GM12878 (cell line): ENCODE results near the gene ZGLP1. TPM values are rescaled to one million over a fixed set of nuclear protein-coding genes. Genes with fewer than 3 reads are reported as not detected.
A peak's percentile ranks its signal among the peaks of the same experiment; 100 is the strongest.

Experiments used
- ATF7 ChIP-seq: fragments of 450-650 bp; IDR thresholded peaks from 2 replicates; pipeline ENCODE4 v1.6.1; 2016; ENCODE audit warnings: low read depth, mild to moderate bottlenecking
- CHD1 ChIP-seq: IDR thresholded peaks from 2 replicates; pipeline ENCODE4 v1.6.1; 2012; ENCODE audit warnings: low read depth, low read length, improper control_type of control experiment
- CUX1 ChIP-seq: IDR thresholded peaks from 2 replicates; pipeline ENCODE4 v1.6.1; 2012; ENCODE audit warnings: improper control_type of control experiment, low read depth, low read length; ENCODE audit not compliant: insufficient replicate concordance
- MXI1 ChIP-seq: fragments of 150-350 bp; IDR thresholded peaks from 2 replicates; pipeline ENCODE4 v1.6.1; 2011; ENCODE audit warnings: low read depth, mild to moderate bottlenecking, inconsistent platforms, low read length, improper control_type of control experiment
- NR2C1 ChIP-seq: fragments of 450-650 bp; IDR thresholded peaks from 2 replicates; pipeline ENCODE4 v1.6.1; 2017; ENCODE audit warnings: antibody characterized with exemption, mild to moderate bottlenecking, moderate library complexity
- PRDM15 ChIP-seq: fragments of 450-650 bp; formaldehyde crosslinking; IDR thresholded peaks from 2 replicates; pipeline ENCODE4 v1.4.0; 2020; ENCODE audit warnings: mild to moderate bottlenecking, moderate library complexity
- RUNX3 ChIP-seq: IDR thresholded peaks from 2 replicates; pipeline ENCODE4 v1.6.1; 2012; ENCODE audit warnings: low read length, inconsistent platforms
- polyA plus RNA-seq, 11 experiments: library from polyadenylated mRNA; depleted of rRNA in 4 of 11; unstranded in 6 of 11; stranded (reverse) in 5 of 11; fragments of >200 nt; fragmentation: Nextera tagmentation in 4 of 11; fragmentation: Illumina TruSeq in 1 of 11; extraction: Ambion mirVana in 4 of 11; extraction: Trizol in 1 of 11; gene quantifications; 1 replicate in 1 of 11; 2 replicates in 10 of 11; pipeline versions ENCODE4 v1.2.1 to v1.2.3, GENCODE V29; 2011 to 2016; ENCODE audit warnings: inconsistent platforms in 2 of 11, missing spikeins in 2 of 11, low read depth in 1 of 11
- total RNA-seq, 4 experiments: library from RNA; depleted of rRNA in 3 of 4; stranded (reverse); fragments of >200 nt in 3 of 4; fragmentation: Illumina TruSeq in 1 of 4; extraction: Trizol in 1 of 4; gene quantifications; 2 replicates each; pipeline versions ENCODE4 v1.2.1 to v1.2.3, GENCODE V29; 2013 to 2021
- TF ChIP-seq, protein P1 (sequence below): fragments of 450-650 bp; IDR thresholded peaks from 2 replicates; pipeline ENCODE4 v1.6.1; 2014; ENCODE audit warnings: mild to moderate bottlenecking
- TF ChIP-seq, protein P2 (sequence below): fragments of 450-650 bp; IDR thresholded peaks from 2 replicates; pipeline ENCODE4 v1.6.1; 2017; ENCODE audit warnings: mild to moderate bottlenecking, low read depth, inconsistent platforms; ENCODE audit not compliant: poor library complexity, severe bottlenecking
- TF ChIP-seq, protein P3 (sequence below): IDR thresholded peaks from 2 replicates; pipeline ENCODE4 v1.6.1; 2011; ENCODE audit warnings: borderline replicate concordance, low read depth, mild to moderate bottlenecking, moderate library complexity, low read length; ENCODE audit not compliant: insufficient read depth, poor library complexity, severe bottlenecking
- TF ChIP-seq, protein P4 (sequence below): fragments of 450-650 bp; conservative IDR thresholded peaks from 2 replicates; pipeline ENCODE4 v1.6.1; 2017; ENCODE audit warnings: mild to moderate bottlenecking, moderate library complexity

Gene ZGLP1
- total and polyA plus RNA-seq, 10 of the 15 experiments (the other 5 are each of a cell fraction or from before 2014, with no cell fraction given), result 0.29 to 5.6 (median 1.3) TPM

- TF ChIP-seq CUX1 (peak; percentile 29), NR2C1 (peak; percentile 49; the same call in 1 of the 2 replicates), MXI1 (peak; percentile 87), ATF7 (no peak; the same call in 1 of the 2 replicates), RUNX3 (peak; percentile 35), CHD1 (peak; percentile 5; the same call in 1 of the 2 replicates), PRDM15 (CRISPR knock-in tag) (no peak)
- TF ChIP-seq, protein P1, sequence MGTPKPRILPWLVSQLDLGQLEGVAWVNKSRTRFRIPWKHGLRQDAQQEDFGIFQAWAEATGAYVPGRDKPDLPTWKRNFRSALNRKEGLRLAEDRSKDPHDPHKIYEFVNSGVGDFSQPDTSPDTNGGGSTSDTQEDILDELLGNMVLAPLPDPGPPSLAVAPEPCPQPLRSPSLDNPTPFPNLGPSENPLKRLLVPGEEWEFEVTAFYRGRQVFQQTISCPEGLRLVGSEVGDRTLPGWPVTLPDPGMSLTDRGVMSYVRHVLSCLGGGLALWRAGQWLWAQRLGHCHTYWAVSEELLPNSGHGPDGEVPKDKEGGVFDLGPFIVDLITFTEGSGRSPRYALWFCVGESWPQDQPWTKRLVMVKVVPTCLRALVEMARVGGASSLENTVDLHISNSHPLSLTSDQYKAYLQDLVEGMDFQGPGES, result no peak
- TF ChIP-seq, protein P2, sequence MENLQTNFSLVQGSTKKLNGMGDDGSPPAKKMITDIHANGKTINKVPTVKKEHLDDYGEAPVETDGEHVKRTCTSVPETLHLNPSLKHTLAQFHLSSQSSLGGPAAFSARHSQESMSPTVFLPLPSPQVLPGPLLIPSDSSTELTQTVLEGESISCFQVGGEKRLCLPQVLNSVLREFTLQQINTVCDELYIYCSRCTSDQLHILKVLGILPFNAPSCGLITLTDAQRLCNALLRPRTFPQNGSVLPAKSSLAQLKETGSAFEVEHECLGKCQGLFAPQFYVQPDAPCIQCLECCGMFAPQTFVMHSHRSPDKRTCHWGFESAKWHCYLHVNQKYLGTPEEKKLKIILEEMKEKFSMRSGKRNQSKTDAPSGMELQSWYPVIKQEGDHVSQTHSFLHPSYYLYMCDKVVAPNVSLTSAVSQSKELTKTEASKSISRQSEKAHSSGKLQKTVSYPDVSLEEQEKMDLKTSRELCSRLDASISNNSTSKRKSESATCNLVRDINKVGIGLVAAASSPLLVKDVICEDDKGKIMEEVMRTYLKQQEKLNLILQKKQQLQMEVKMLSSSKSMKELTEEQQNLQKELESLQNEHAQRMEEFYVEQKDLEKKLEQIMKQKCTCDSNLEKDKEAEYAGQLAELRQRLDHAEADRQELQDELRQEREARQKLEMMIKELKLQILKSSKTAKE, result no peak
- TF ChIP-seq, protein P3, sequence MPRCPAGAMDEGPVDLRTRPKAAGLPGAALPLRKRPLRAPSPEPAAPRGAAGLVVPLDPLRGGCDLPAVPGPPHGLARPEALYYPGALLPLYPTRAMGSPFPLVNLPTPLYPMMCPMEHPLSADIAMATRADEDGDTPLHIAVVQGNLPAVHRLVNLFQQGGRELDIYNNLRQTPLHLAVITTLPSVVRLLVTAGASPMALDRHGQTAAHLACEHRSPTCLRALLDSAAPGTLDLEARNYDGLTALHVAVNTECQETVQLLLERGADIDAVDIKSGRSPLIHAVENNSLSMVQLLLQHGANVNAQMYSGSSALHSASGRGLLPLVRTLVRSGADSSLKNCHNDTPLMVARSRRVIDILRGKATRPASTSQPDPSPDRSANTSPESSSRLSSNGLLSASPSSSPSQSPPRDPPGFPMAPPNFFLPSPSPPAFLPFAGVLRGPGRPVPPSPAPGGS, result no peak
- TF ChIP-seq, protein P4, sequence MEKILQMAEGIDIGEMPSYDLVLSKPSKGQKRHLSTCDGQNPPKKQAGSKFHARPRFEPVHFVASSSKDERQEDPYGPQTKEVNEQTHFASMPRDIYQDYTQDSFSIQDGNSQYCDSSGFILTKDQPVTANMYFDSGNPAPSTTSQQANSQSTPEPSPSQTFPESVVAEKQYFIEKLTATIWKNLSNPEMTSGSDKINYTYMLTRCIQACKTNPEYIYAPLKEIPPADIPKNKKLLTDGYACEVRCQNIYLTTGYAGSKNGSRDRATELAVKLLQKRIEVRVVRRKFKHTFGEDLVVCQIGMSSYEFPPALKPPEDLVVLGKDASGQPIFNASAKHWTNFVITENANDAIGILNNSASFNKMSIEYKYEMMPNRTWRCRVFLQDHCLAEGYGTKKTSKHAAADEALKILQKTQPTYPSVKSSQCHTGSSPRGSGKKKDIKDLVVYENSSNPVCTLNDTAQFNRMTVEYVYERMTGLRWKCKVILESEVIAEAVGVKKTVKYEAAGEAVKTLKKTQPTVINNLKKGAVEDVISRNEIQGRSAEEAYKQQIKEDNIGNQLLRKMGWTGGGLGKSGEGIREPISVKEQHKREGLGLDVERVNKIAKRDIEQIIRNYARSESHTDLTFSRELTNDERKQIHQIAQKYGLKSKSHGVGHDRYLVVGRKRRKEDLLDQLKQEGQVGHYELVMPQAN, result peak; percentile 85
Measured at GRCh38 chr19:10270616-10271394, 38.8 kb downstream of the ZGLP1 start, which contains the start of gene ICAM1 (continued).
